Nephron (organoid): ENCODE data around the gene LPP.

Experiments used
- H3K27ac Mint-ChIP-seq, 3 experiments: 2 replicates each; pipeline ENCODE4 v1.8.0; 2020; ENCODE audit warnings: mixed read lengths in 3 of 3, mild to moderate bottlenecking in 2 of 3, moderate library complexity in 1 of 3
- H3K27me3 Mint-ChIP-seq: 2 replicates; pipeline ENCODE4 v1.8.0; 2021; ENCODE audit warnings: low read depth, mild to moderate bottlenecking, moderate library complexity, mixed read lengths
- H3K36me3 Mint-ChIP-seq: 2 replicates; pipeline ENCODE4 v1.8.0; 2020; ENCODE audit warnings: low read depth, mixed read lengths
- H3K4me1 Mint-ChIP-seq: 2 replicates; pipeline ENCODE4 v1.8.0; 2020; ENCODE audit warnings: mixed read lengths
- H3K4me3 Mint-ChIP-seq, 3 experiments: 2 replicates each; pipeline ENCODE4 v1.8.0; 2020; ENCODE audit warnings: mild to moderate bottlenecking in 3 of 3, mixed read lengths in 3 of 3, moderate library complexity in 2 of 3
- H3K9me3 Mint-ChIP-seq: 2 replicates; pipeline ENCODE4 v1.8.0; 2020; ENCODE audit warnings: mixed read lengths
- CTCF ChIP-seq, 3 experiments: fragments of 200-600 bp; sonication (generic); IDR thresholded peaks; one replicate each; pipeline ENCODE4 v1.5.0; 2021; ENCODE audit warnings: antibody characterized with exemption in 3 of 3; ENCODE audit not compliant: unreplicated experiment in 3 of 3

The LPP gene

GRCh38 chr3:188365988-188366698, 212.2 kb downstream of the LPP start:
- Mint-ChIP-seq H3K9me3 (no peaks in the 10 kb centered on the region), H3K27me3 (no peaks in the 10 kb centered on the region), H3K4me3 (no peak overlapping the region), H3K36me3 (no peaks in the 10 kb centered on the region), H3K27ac (no peak overlapping the region), H3K4me1 (peaks cover 5% of the 10 kb centered on the region)
- TF ChIP-seq CTCF (IDR thresholded peaks at IDR 0.05; ENCODE audit: unreplicated experiment in 3 of 3) = no peak

GRCh38 chr3:188367678-188368077, 213.7 kb downstream of the LPP start:
- Mint-ChIP-seq H3K4me1 (peaks cover 5% of the 10 kb centered on the region), H3K36me3 (peaks cover 4% of the 10 kb centered on the region), H3K4me3 (no peak overlapping the region), H3K27ac (no peak overlapping the region), H3K9me3 (peaks cover 3% of the 10 kb centered on the region), H3K27me3 (no peaks in the 10 kb centered on the region)
- TF ChIP-seq CTCF (IDR thresholded peaks at IDR 0.05; ENCODE audit: unreplicated experiment in 3 of 3) = no peak

GRCh38 chr3:188369526-188369925, 215.6 kb downstream of the LPP start:
- no peaks in the 10 kb centered on the region for H3K27me3 Mint-ChIP-seq
- H3K36me3 Mint-ChIP-seq = peaks cover 4% of the 10 kb centered on the region
- no peak for TF ChIP-seq CTCF (IDR thresholded peaks at IDR 0.05; ENCODE audit: unreplicated experiment in 3 of 3)
- no peak overlapping the region for H3K4me3 Mint-ChIP-seq
- H3K27ac Mint-ChIP-seq = no peak overlapping the region
- H3K9me3 Mint-ChIP-seq = peaks cover 3% of the 10 kb centered on the region
- H3K4me1 Mint-ChIP-seq = peaks cover 5% of the 10 kb centered on the region

- H3K36me3 Mint-ChIP-seq = peaks cover 6% of the 10 kb centered on the region
- peaks cover 3% of the 10 kb centered on the region for H3K9me3 Mint-ChIP-seq
- no peak for TF ChIP-seq CTCF (IDR thresholded peaks at IDR 0.05; ENCODE audit: unreplicated experiment in 3 of 3)
- peaks cover 5% of the 10 kb centered on the region for H3K4me1 Mint-ChIP-seq
- no peak overlapping the region for H3K4me3 Mint-ChIP-seq
- H3K27me3 Mint-ChIP-seq = no peaks in the 10 kb centered on the region
- no peak overlapping the region for H3K27ac Mint-ChIP-seq
Measured at GRCh38 chr3:188370081-188370830, 216.3 kb downstream of the LPP start.

GRCh38 chr3:188378786-188379185, 224.8 kb downstream of the LPP start:
- peaks cover 43% of the 10 kb centered on the region for H3K36me3 Mint-ChIP-seq
- TF ChIP-seq CTCF (IDR thresholded peaks at IDR 0.05; ENCODE audit: unreplicated experiment in 3 of 3) = no peak
- H3K4me3 Mint-ChIP-seq = no peak overlapping the region
- H3K4me1 Mint-ChIP-seq = no peaks in the 10 kb centered on the region
- H3K9me3 Mint-ChIP-seq = peaks cover 29% of the 10 kb centered on the region
- no peak overlapping the region for H3K27ac Mint-ChIP-seq
- no peaks in the 10 kb centered on the region for H3K27me3 Mint-ChIP-seq
